HEK293T (cell line): Measurements from ENCODE around the gene DIDO1.

Experiments
- CTCF ChIA-PET: fragments of 350-600 bp; formaldehyde crosslinking; extraction: SDS; loops from one replicate; lab custom pipeline; 2021; ENCODE audit warnings: antibody characterized with exemption, inconsistent platforms; lab: Yijun Ruan, JAX
- POLR2A ChIA-PET: fragments of 350-600 bp; formaldehyde crosslinking; extraction: SDS; loops from one replicate; lab custom pipeline; 2020; ENCODE audit warnings: antibody characterized with exemption, inconsistent platforms; lab: Yijun Ruan, JAX
- DNase-seq: peaks from one replicate; pipeline ENCODE4 v3.0.0; 2012; ENCODE audit warnings: mixed read lengths; ENCODE audit errors: extremely low spot score
- ARNT ChIP-seq: fragments of 450-650 bp; IDR thresholded peaks from 2 replicates; pipeline ENCODE4 v1.6.1; 2017; ENCODE audit warnings: mild to moderate bottlenecking
- BHLHE40 ChIP-seq: fragments of 450-650 bp; IDR thresholded peaks from 2 replicates; pipeline ENCODE4 v1.6.1; 2016; ENCODE audit warnings: mild to moderate bottlenecking, moderate library complexity, borderline replicate concordance
- CTBP1 ChIP-seq: fragments of 450-650 bp; IDR thresholded peaks from 2 replicates; pipeline ENCODE4 v1.6.1; 2016; ENCODE audit warnings: borderline replicate concordance
- ELF4 ChIP-seq: fragments of 450-650 bp; IDR thresholded peaks from 2 replicates; pipeline ENCODE4 v1.6.1; 2017; ENCODE audit warnings: antibody characterized with exemption
- FOXA1 ChIP-seq: fragments of 450-650 bp; IDR thresholded peaks from 2 replicates; pipeline ENCODE4 v1.6.1; 2016; ENCODE audit warnings: mild to moderate bottlenecking
- FOXK2 ChIP-seq: fragments of 450-650 bp; IDR thresholded peaks from 2 replicates; pipeline ENCODE4 v1.6.1; 2016; ENCODE audit warnings: mild to moderate bottlenecking
- FOXM1 ChIP-seq: fragments of 450-650 bp; IDR thresholded peaks from 2 replicates; pipeline ENCODE4 v1.6.1; 2017; ENCODE audit warnings: mild to moderate bottlenecking, borderline replicate concordance
- HDGF ChIP-seq: fragments of 450-650 bp; IDR thresholded peaks from 2 replicates; pipeline ENCODE4 v1.6.1; 2017; ENCODE audit warnings: antibody characterized with exemption, borderline replicate concordance
- L3MBTL2 ChIP-seq: fragments of 450-650 bp; conservative IDR thresholded peaks from 2 replicates; pipeline ENCODE4 v1.6.1; 2016; ENCODE audit warnings: mild to moderate bottlenecking
- LEF1 ChIP-seq: fragments of 450-650 bp; IDR thresholded peaks from 2 replicates; pipeline ENCODE4 v1.6.1; 2017; ENCODE audit warnings: mild to moderate bottlenecking, borderline replicate concordance
- NFRKB ChIP-seq: fragments of 450-650 bp; IDR thresholded peaks from 2 replicates; pipeline ENCODE4 v1.6.1; 2016; ENCODE audit warnings: mild to moderate bottlenecking, moderate library complexity
- SP1 ChIP-seq: fragments of 450-650 bp; IDR thresholded peaks from 2 replicates; pipeline ENCODE4 v1.6.1; 2017
- SUZ12 ChIP-seq: fragments of 450-650 bp; IDR thresholded peaks from 2 replicates; pipeline ENCODE4 v1.6.1; 2016; ENCODE audit warnings: mild to moderate bottlenecking
- TARDBP ChIP-seq: fragments of 450-650 bp; IDR thresholded peaks from 2 replicates; pipeline ENCODE4 v1.6.1; 2016
- ZNF384 ChIP-seq: fragments of 450-650 bp; IDR thresholded peaks from 2 replicates; pipeline ENCODE4 v1.6.1; 2016
- TF ChIP-seq, protein P1 (sequence below): fragments of 450-650 bp; IDR thresholded peaks from 2 replicates; pipeline ENCODE4 v1.6.1; 2016

DIDO1 gene

DNA sequence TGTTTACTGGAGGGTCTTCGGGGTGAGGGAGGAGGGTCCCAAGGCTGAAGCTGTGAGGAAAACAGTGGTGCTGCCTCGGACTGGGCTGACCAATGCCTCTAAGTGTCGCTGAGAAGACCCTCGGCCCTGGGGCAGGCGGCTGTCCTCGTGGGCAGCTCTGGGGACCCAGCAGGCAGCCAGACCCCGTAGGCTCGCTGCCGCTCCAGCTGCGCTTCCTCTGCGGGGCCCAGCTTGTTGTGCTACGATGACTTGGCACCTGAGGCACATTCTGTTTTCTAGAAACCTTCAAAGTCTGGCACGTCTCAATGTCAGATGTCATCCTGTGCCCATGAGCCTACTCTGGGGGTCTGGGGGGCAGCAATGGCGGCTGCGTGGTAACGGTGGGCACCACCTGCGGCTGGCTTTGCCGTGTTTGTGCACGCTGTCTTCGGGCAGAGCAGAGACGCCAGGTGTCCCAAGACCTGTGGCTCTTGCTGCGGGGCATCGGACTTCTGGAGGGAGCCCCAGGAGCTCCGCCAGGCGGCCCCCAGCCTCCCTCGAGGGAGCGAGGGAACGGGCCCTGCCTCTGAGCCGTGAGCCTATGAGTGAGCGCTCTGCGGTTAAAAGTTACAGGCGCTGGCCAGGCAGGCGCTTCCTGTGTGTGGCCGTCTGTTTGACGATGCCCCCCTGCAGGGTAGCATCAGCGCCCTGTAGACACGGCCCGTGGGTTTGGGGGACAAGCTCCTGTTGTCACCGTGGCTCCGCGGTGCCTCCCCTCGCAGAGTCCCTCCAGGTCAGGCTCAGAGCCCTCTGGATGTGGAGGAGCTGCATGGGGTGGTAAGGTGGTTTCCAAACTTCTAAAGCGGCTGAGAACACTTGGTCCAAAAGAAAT lies 33.0 kb upstream of the DIDO1 start:
- ChIA-PET POLR2A (interaction anchor here (1.2 kb wide), 1 partner anchor 21 kb away, joined by 3 read pairs; the partner anchor contains the start of gene GID8), CTCF (no interaction called here)
- DNase-seq: no peak
- TF ChIP-seq FOXM1 (no peak), ZNF384 (no peak), FOXK2 (no peak), SP1 (no peak), SUZ12 (no peak), NFRKB (no peak), ELF4 (no peak), CTBP1 (no peak), BHLHE40 (no peak), HDGF (no peak), ARNT (no peak), TARDBP (no peak), L3MBTL2 (no peak), LEF1 (no peak), FOXA1 (no peak)
- TF ChIP-seq, protein P1, sequence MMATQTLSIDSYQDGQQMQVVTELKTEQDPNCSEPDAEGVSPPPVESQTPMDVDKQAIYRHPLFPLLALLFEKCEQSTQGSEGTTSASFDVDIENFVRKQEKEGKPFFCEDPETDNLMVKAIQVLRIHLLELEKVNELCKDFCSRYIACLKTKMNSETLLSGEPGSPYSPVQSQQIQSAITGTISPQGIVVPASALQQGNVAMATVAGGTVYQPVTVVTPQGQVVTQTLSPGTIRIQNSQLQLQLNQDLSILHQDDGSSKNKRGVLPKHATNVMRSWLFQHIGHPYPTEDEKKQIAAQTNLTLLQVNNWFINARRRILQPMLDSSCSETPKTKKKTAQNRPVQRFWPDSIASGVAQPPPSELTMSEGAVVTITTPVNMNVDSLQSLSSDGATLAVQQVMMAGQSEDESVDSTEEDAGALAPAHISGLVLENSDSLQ: no peak

DNA sequence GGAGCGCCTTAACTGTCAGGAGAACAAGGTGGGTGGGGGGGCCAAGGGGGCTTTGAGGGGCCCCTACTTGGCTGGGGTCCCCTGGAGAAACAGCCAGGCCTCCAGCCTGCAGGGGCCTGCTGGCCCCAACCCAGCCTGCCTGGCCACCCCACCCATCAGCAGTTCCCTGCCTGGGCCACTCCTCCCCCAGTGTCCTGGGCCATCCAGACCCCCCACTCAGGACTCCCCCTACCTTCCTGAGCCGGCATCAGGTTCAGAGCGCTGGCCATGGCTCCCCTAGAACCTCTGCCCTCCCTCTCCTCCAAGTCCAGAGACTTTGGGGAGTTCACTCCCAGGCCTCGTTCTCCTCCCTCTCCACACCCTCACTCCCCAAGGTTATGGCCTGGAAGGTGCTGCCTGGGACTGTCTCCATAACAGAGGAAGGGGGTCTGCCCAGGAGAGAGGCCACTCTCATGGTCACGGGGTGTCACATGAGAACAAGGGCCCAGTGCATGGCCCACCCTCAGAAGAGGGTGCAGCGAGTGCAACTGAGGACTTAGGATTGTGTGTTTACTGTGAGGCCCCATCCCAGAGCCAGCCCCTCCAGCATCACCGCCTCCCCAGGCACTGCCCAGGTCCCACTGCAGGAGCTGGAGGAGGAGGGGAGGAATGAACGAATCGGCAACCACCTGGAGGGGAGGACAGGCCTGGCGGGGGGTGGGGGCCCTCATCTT lies 32.2 kb upstream of the DIDO1 start:
- TF ChIP-seq NFRKB (no peak), LEF1 (no peak), ELF4 (no peak), FOXA1 (no peak), SUZ12 (no peak), L3MBTL2 (no peak), SP1 (no peak), HDGF (no peak), BHLHE40 (no peak), ARNT (no peak), FOXK2 (no peak), TARDBP (no peak)
- TF ChIP-seq, protein P1: no peak
- POLR2A ChIA-PET: no interaction called here
- no peak for DNase-seq
- CTCF ChIA-PET: no interaction called here

DNA sequence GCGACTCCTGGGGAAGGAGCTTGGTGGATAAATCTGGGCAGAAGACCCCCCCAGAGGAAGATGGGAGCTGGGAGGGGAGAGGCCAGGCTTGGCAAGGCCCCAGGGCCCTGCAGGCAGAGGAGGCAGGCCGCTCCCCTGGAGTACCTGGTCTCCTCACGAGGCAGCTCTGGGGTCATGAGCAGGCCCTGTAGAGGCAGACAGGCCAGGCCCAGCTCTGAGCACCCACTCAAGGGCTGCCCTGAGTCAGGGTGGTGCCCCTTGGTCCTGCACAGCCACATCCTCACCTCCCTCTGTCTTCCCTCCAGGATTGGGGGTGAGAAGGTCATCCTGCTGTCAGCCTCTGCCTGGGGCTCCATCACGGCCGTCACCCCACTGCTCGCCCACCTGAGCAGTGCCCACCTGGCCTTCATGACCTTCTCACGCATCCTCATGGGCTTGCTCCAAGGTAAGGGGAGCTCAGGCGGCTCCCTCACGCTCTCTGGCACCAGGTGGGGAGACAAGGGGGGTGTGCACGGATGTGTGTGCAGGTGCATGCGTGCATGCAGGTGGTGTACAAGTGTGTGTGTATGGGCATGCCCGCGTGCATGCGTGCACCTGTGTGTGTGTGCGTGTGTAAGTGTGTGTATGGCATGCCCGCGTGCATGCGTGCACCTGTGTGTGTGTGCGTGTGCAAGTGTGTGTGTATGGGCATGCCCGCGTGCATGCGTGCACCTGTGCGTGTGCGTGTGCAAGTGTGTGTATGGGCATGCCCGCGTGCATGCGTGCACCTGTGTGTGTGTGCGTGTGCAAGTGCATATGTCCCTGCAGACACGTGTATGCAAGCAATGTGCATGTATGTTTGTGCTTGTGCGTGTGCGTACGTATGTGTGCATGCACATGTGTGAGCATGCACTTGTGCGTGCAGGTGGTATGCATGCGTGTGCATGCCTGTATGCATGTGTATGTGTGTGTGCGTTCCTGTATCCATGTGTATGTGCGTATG lies 31.1 kb upstream of the DIDO1 start:
- no peak for DNase-seq
- TF ChIP-seq, protein P1: no peak
- TF ChIP-seq SUZ12 (no peak), ARNT (no peak), FOXM1 (no peak), FOXK2 (no peak), HDGF (no peak), SP1 (no peak), LEF1 (no peak), FOXA1 (no peak), L3MBTL2 (no peak), ELF4 (no peak), ZNF384 (no peak), BHLHE40 (no peak), CTBP1 (no peak)
- ChIA-PET CTCF (no interaction called here), POLR2A (interaction anchor here (0.8 kb wide), 1 partner anchor 21 kb away, joined by 3 read pairs; no protein-coding TSS in a partner anchor)

DNA sequence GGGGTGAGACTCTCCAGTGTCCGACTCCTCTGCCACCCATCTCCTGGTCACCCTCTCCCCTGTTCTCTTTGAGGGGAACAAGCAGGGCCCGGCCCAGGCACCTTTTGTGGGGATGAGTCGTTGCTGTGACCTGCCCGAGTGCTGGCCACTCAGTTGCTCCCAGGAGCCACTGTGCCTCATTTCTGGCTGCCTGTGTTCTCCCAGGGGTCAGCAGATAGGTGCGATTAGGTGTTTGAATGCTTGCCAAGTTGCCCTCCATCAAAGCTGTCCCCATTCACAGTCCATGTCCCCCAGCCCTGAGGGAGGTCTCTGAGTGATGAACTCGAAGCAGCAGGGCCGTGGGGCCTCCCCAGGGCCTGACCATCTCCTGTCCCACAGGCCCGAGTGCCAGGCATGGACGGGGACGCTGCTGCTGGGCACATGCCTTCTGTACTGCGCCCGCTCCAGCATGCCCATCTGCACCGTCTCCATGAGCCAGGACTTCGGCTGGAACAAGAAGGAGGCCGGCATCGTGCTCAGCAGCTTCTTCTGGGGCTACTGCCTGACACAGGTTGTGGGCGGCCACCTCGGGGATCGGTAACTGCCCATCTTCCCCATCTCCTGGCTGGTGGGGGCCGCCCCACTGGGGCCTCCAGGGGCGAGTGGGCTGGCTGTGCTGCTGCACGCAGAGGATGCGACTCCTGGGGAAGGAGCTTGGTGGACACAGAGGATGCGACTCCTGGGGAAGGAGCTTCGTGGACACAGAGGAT lies 30.3 kb upstream of the DIDO1 start:
- ChIA-PET POLR2A (no interaction called here), CTCF (interaction anchor here (0.8 kb wide), 1 partner anchor 57 kb away, joined by 3 read pairs; no protein-coding TSS in a partner anchor)
- DNase-seq: no peak
- TF ChIP-seq FOXK2: no peak
- TF ChIP-seq FOXM1: no peak
- no peak for TF ChIP-seq CTBP1
- no peak for TF ChIP-seq SUZ12
- no peak for TF ChIP-seq SP1
- TF ChIP-seq, protein P1: no peak
- no peak for TF ChIP-seq TARDBP
